Upper lobe of left lung (tissue), 6 donors: Measurements from ENCODE around the gene TAP2. TPM values are rescaled to one million over a fixed set of nuclear protein-coding genes. Genes with fewer than 3 reads are reported as not detected.

ENCODE experiments used
- ATAC-seq, 2 donors: fragments of 200-7000 bp; cut with Tn5 transposase; one replicate each; pipeline ENCODE4 v1.9.1; 2022; ENCODE audit warnings: mild to moderate bottlenecking in 2 of 2, moderate library complexity in 2 of 2; ENCODE audit not compliant: low FRiP score in 2 of 2
- DNase-seq, 2 donors: peaks; one replicate each; pipeline ENCODE4 v3.0.0-alpha.2; 2019 to 2020
- H3K27ac ChIP-seq, 4 donors: fragments of 200-600 bp; sonication (generic); one replicate each; pipeline ENCODE4 v1.5.1; 2016 to 2019
- H3K27me3 ChIP-seq, 4 donors: fragments of 200-600 bp; sonication (generic); one replicate each; pipeline ENCODE4 v1.5.1; 2017 to 2019
- H3K36me3 ChIP-seq, 4 donors: fragments of 200-600 bp; sonication (generic); one replicate each; pipeline ENCODE4 v1.5.1; 2016 to 2019
- H3K4me1 ChIP-seq, 4 donors: fragments of 200-600 bp; sonication (generic); one replicate each; pipeline ENCODE4 v1.5.1; 2018 to 2019
- H3K4me3 ChIP-seq, 4 donors: fragments of 200-600 bp; sonication (generic); one replicate each; pipeline ENCODE4 v1.5.1; 2017 to 2019; ENCODE audit warnings: mild to moderate bottlenecking in 2 of 4, moderate library complexity in 1 of 4
- H3K9me3 ChIP-seq, 4 donors: fragments of 200-600 bp; sonication (generic); one replicate each; pipeline ENCODE4 v1.5.1; 2018 to 2019
- EP300 ChIP-seq, 4 donors: sonication (generic); formaldehyde crosslinking; IDR thresholded peaks; one replicate each; pipeline ENCODE4 v1.5.1; 2017; ENCODE audit warnings: antibody characterized with exemption in 4 of 4, control low read depth in 2 of 4
- POLR2A ChIP-seq, 4 donors: fragments of 450-650 bp; IDR thresholded peaks; one replicate each; pipeline ENCODE4 v1.5.1; 2016 to 2017; ENCODE audit warnings: antibody characterized with exemption in 4 of 4, mild to moderate bottlenecking in 2 of 4
- POLR2AphosphoS5 ChIP-seq, 2 donors: sonication (generic); formaldehyde crosslinking; IDR thresholded peaks; one replicate each; pipeline ENCODE4 v1.5.1; 2017; ENCODE audit warnings: antibody characterized with exemption in 2 of 2
- WGBS, 2 donors: methylation state at CpG; one replicate each; pipeline ENCODE4 v1.1.5; 2017 to 2018; 5-methylcytosine and 5-hydroxymethylcytosine counted together
- total RNA-seq, 6 donors: library from RNA; depleted of rRNA in 4 of 6; stranded (reverse); fragments of >200 nt in 4 of 6; gene quantifications; one replicate each; pipeline versions ENCODE4 v1.1.0 to v1.2.1, GENCODE V29; 2016 to 2021
- TF ChIP-seq, protein P1 (sequence below), 6 experiments: fragments of 450-650 bp in 4 of 6; fragments of 200-600 bp in 2 of 6; sonication (generic) in 2 of 6; IDR thresholded peaks; one replicate each; pipeline ENCODE4 v1.5.1; 2016 to 2019; ENCODE audit warnings: antibody characterized with exemption in 6 of 6
- donor health status: DM: no; HTN: no; CAD: no; lungs with moderate emphysema.
- donor health status: DM: no; HTN: yes; CAD: no; lungs with severe emphysema.

TAP2 gene
- total RNA-seq, 6 donors from 2014 or later = 17.6 to 266 (median 62.1) TPM

DNA sequence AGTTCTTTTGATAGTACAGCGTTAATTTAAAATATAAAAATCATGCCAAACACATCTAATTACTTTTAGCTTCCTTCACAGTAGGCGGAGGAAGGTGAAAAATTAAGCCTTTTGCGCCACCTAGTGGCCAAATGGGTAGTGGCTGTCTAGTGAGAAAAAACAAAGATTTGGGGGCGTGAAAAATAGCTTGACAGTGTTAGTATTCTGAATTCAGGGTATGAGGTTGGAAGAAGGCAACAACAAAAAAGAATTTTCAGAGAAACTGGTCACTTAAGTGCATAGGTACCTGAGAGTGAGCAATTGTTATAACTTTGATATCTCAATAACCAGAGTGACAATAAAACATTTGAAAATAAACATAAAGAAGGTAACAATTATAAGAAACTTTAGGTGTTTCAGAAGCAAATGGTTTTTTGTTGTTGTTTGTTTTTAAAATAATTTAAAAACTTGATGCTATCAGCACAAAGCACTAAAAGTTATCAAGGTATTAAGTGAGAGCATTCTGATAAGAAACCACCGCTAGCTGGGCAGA lies 29.8 kb upstream of the TAP2 start:
- ATAC-seq = peak; percentile 67 to 92
- H3K9me3 ChIP-seq = no peaks in the 10 kb centered on the region
- no peaks in the 10 kb centered on the region for H3K36me3 ChIP-seq
- peak in 1 of 2 donors; percentile 76 for DNase-seq
- H3K27me3 ChIP-seq = no peaks in the 10 kb centered on the region
- no peak overlapping the region for H3K4me3 ChIP-seq
- H3K4me1 ChIP-seq = peaks cover 0 to 6% (median 0%) of the 10 kb centered on the region in 4 donors
- no peak overlapping the region for H3K27ac ChIP-seq
- 18% methylated on average over 5 of the region's 5 CpGs for WGBS, 2 donors
- TF ChIP-seq EP300 (IDR thresholded peaks at IDR 0.05) (no peak), POLR2A (IDR thresholded peaks at IDR 0.05) (no peak), POLR2AphosphoS5 (IDR thresholded peaks at IDR 0.05) (no peak)
- TF ChIP-seq, protein P1, sequence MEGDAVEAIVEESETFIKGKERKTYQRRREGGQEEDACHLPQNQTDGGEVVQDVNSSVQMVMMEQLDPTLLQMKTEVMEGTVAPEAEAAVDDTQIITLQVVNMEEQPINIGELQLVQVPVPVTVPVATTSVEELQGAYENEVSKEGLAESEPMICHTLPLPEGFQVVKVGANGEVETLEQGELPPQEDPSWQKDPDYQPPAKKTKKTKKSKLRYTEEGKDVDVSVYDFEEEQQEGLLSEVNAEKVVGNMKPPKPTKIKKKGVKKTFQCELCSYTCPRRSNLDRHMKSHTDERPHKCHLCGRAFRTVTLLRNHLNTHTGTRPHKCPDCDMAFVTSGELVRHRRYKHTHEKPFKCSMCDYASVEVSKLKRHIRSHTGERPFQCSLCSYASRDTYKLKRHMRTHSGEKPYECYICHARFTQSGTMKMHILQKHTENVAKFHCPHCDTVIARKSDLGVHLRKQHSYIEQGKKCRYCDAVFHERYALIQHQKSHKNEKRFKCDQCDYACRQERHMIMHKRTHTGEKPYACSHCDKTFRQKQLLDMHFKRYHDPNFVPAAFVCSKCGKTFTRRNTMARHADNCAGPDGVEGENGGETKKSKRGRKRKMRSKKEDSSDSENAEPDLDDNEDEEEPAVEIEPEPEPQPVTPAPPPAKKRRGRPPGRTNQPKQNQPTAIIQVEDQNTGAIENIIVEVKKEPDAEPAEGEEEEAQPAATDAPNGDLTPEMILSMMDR (IDR thresholded peaks at IDR 0.05) = peak; percentile 83 to 95 (median 91)

DNA sequence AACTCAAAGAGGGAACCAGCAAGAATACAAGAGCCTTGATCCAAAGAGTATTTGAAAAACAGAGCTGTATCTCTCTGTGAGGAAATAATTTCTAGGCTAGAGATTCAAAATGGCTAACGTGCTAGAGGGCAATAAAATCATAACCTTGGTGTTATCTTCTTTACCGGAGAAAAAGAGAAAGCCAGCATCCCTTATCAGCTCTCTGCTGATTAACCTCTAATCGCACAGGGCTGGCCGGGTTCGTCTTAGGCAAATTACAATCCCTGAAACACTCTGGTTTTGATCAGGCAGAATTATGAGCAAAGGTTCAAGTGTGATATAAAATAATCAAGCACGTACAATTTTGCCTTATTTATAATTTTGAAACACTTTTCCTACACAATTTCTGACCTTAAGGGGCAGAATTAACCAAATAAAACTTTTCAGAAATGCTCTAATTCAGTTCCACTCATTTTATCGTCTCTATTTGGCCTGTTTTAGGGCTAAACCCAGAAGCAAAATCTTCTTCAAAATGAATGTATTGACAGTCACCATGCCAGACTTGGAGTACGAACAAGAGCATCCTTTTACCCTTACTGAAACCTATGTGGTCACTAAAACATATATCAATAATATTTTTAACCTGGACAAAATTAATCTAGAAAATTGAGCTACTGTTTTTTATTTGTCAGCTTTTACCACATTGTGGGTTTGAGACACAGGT lies 29.2 kb upstream of the TAP2 start:
- Histone ChIP-seq H3K27me3 (no peaks in the 10 kb centered on the region), H3K36me3 (no peaks in the 10 kb centered on the region), H3K27ac (no peak overlapping the region), H3K4me1 (peaks cover 0 to 6% (median 0%) of the 10 kb centered on the region in 4 donors), H3K9me3 (no peaks in the 10 kb centered on the region), H3K4me3 (no peak overlapping the region)
- no peak for ATAC-seq
- WGBS, 2 donors = 65 to 68% methylated on average over 8 of the region's 8 CpGs
- no peak for DNase-seq
- TF ChIP-seq POLR2A (IDR thresholded peaks at IDR 0.05) (no peak), EP300 (IDR thresholded peaks at IDR 0.05) (no peak)

DNA sequence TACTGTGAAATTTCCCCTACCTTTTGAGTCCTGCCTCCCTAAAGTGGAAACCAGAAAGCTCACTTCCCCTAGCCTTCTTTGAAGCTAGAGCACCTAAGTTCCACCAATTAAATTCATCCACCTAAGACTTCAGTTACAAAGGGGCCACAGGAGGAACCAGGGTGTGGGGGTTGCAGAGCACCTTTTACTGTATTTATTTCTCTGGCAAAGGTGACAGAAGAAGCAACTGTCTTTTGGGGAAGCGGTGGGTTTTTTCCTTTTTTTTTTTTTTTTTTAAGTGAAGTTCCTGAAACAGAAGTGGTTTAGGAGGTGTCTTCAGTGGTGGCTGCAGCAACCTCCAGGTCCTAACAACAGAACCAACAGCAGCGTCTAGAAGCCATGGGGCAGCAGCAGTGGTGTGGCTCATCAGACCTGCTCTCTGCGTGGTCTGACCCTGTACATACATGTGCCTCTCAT lies 28.5 kb upstream of the TAP2 start:
- no peak for TF ChIP-seq POLR2A (IDR thresholded peaks at IDR 0.05)
- no peak for TF ChIP-seq EP300 (IDR thresholded peaks at IDR 0.05)
- TF ChIP-seq, protein P1 (IDR thresholded peaks at IDR 0.05) = no peak
- Histone ChIP-seq H3K27ac (no peak overlapping the region), H3K27me3 (no peaks in the 10 kb centered on the region), H3K4me3 (no peak overlapping the region), H3K9me3 (no peaks in the 10 kb centered on the region), H3K4me1 (peaks cover 0 to 6% (median under 1%) of the 10 kb centered on the region in 4 donors), H3K36me3 (no peaks in the 10 kb centered on the region)
- DNase-seq (no peak), ATAC-seq (no peak)
- 47 to 78% methylated on average over 3 of the region's 3 CpGs for WGBS, 2 donors

DNA sequence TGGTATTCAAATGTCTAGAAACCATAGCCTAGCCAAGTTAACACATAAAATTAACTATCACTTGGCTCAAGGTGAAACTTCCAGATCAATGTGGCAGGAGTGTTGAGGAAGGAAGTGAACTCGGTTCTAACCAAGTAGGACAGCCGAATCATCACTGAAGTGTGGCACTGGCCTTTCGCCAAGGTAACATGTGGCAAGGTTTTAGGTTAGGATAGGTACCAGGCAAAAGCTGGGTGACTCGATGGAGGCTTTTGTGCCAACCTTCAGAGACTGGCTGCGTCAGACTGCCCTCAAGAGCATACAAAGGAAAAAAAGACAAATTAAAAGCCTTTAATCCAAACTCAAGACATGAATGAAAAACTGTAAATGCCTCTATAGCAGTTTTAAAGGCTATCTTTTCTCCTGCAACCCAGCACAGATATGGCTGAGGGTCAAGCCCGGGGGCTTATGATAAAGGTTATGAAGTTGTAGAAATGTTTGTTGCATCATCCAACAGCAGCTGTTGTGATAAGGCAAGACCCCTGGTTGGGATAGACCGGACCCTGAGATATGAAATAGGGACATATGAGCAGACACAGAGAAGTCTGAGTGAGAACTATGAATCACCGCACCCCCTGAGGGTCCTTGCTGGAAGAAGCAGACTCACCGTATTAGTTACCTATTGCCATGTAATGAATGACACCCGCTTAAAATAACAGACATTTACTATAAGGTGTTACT lies 27.3 kb upstream of the TAP2 start:
- ATAC-seq (no peak), DNase-seq (no peak)
- 67 to 72% methylated on average over 10 of the region's 10 CpGs for WGBS, 2 donors
- H3K4me1 ChIP-seq = peaks cover 0 to 9% (median 6%) of the 10 kb centered on the region in 4 donors
- H3K4me3 ChIP-seq = no peak overlapping the region
- H3K27ac ChIP-seq = no peak overlapping the region
- no peaks in the 10 kb centered on the region for H3K27me3 ChIP-seq
- no peaks in the 10 kb centered on the region for H3K36me3 ChIP-seq
- H3K9me3 ChIP-seq = no peaks in the 10 kb centered on the region
- TF ChIP-seq, protein P1 (IDR thresholded peaks at IDR 0.05) = no peak
- TF ChIP-seq POLR2A (IDR thresholded peaks at IDR 0.05) (no peak), POLR2AphosphoS5 (IDR thresholded peaks at IDR 0.05) (no peak), EP300 (IDR thresholded peaks at IDR 0.05) (no peak)

DNA sequence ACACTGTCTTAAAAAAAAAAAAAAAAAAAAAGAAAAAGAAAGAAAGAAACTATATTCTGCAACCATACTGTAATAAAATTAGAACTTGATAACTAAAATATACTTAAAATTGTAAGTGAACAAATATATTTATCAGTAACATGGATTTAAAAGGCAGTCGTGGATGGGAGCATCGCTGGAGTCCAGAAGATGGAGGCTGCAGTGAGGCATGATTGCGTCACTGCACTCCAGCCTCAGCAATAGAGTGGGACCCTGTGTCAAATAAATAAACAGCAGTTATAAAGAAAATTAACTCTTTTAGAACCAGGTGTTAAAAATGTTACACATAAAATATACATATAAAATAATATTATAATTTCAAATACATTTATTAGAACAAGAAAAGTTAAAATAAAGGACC lies 24.2 kb upstream of the TAP2 start:
- no peak for TF ChIP-seq POLR2A (IDR thresholded peaks at IDR 0.05)
- TF ChIP-seq, protein P1 (IDR thresholded peaks at IDR 0.05) = no peak
- no peak for TF ChIP-seq EP300 (IDR thresholded peaks at IDR 0.05)
- TF ChIP-seq POLR2AphosphoS5 (IDR thresholded peaks at IDR 0.05) = no peak
- Histone ChIP-seq H3K36me3 (peaks cover 5 to 25% (median 15%) of the 10 kb centered on the region in 4 donors), H3K4me3 (no peak overlapping the region), H3K27ac (no peak overlapping the region), H3K4me1 (peaks cover 0 to 17% (median 5%) of the 10 kb centered on the region in 4 donors), H3K9me3 (no peaks in the 10 kb centered on the region), H3K27me3 (no peaks in the 10 kb centered on the region)
- WGBS, 2 donors = 50 to 56% methylated on average over 3 of the region's 3 CpGs
- no peak for DNase-seq
- ATAC-seq = no peak
